Subcutaneous abdominal adipose tissue (tissue), 5 donors: ENCODE measurements around the gene CDC14A.
"Not testable (repeated sequence)": the region's sequence is repeated elsewhere in the genome, so short reads cannot be mapped to it uniquely, and the experiment has no call there.

ENCODE experiments used
- H3K27ac ChIP-seq: one replicate; pipeline ENCODE4 v1.7.0; 2013; ENCODE audit warnings: low read depth, mild to moderate bottlenecking, inconsistent platforms, low read length, moderate library complexity
- H3K27me3 ChIP-seq, 5 donors: one replicate each; pipeline ENCODE4 v1.7.0; 2013; ENCODE audit warnings: low read length in 5 of 5, inconsistent platforms in 1 of 5; ENCODE audit not compliant: control insufficient read depth in 5 of 5, insufficient read depth in 4 of 5
- H3K36me3 ChIP-seq, 5 donors: one replicate each; pipeline ENCODE4 v1.7.0; 2013; ENCODE audit warnings: low read length in 5 of 5; ENCODE audit not compliant: control insufficient read depth in 5 of 5, insufficient read depth in 5 of 5
- H3K4me1 ChIP-seq, 5 donors: one replicate each; pipeline ENCODE4 v1.7.0; 2013; ENCODE audit warnings: low read length in 5 of 5, mild to moderate bottlenecking in 3 of 5, moderate library complexity in 1 of 5; ENCODE audit not compliant: control insufficient read depth in 5 of 5, insufficient read depth in 5 of 5
- H3K4me3 ChIP-seq, 5 donors: one replicate each; pipeline ENCODE4 v1.7.0; 2013; ENCODE audit warnings: low read length in 5 of 5, low read depth in 1 of 5
- H3K9ac ChIP-seq, 5 donors: one replicate each; pipeline ENCODE4 v1.7.0; 2013; ENCODE audit warnings: low read length in 5 of 5, mild to moderate bottlenecking in 4 of 5, moderate library complexity in 3 of 5
- H3K9me3 ChIP-seq, 5 donors: one replicate each; pipeline ENCODE4 v1.7.0; 2013; ENCODE audit warnings: low read length in 5 of 5; ENCODE audit not compliant: control insufficient read depth in 5 of 5
- donor health status: healthy.
- donor health status: healthy.
- donor health status: healthy.
- donor health status: healthy.
- donor health status: healthy.

Gene CDC14A

GRCh38 chr1:100331146-100331545, 21.2 kb upstream of the CDC14A start:
- not testable (repeated sequence) for H3K27me3 ChIP-seq, H3K9me3 ChIP-seq, H3K27ac ChIP-seq, H3K36me3 ChIP-seq, H3K4me3 ChIP-seq, H3K9ac ChIP-seq, H3K4me1 ChIP-seq

DNA sequence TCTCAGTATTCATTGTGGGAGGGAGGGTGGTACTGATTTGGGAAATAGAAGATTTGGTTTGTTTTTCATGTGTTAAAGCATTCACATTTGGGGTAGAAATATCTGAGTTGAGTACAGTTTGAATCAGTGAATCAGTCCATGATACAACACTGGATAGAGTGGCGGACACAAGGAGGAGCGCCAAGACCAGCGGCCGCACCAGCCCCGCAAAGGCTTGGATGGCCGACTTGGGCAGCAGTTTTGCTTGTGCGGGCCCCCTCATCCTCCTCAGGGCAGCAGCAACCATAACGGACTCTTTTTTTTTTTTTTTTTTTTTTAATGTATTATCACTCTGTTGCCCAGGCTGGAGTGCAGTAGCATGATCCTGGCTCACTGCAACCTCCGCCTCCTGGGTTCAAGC, 20.0 kb upstream of the CDC14A start:
- H3K9me3 ChIP-seq = no peaks in the 10 kb centered on the region
- H3K36me3 ChIP-seq = no peaks in the 10 kb centered on the region
- no peak overlapping the region for H3K27ac ChIP-seq
- no peaks in the 10 kb centered on the region for H3K4me1 ChIP-seq
- no peak overlapping the region for H3K4me3 ChIP-seq
- H3K9ac ChIP-seq = no peak overlapping the region
- H3K27me3 ChIP-seq = no peaks in the 10 kb centered on the region

DNA sequence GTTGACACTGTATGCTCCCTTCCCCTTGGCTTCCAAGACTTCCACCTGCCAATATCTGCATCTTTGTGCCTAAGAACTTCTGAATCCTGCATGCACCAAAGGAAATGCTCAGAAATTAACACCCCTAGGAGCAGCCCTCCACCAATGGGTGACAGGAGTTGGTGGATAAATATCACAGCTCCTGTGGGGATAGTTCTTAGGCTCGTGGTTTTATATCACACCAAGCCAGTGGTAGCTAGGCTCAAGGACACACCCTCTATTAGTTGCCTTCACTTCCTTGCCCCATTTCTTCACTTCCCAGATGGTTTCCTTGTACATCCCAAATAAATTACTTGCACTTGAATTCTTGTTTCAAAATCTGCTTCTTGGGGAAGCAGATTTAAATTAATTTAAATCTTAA, 16.9 kb upstream of the CDC14A start:
- Histone ChIP-seq H3K36me3 (no peaks in the 10 kb centered on the region), H3K27me3 (no peaks in the 10 kb centered on the region), H3K4me3 (no peak overlapping the region), H3K9ac (no peak overlapping the region), H3K27ac (no peak overlapping the region), H3K9me3 (no peaks in the 10 kb centered on the region), H3K4me1 (no peaks in the 10 kb centered on the region)

DNA sequence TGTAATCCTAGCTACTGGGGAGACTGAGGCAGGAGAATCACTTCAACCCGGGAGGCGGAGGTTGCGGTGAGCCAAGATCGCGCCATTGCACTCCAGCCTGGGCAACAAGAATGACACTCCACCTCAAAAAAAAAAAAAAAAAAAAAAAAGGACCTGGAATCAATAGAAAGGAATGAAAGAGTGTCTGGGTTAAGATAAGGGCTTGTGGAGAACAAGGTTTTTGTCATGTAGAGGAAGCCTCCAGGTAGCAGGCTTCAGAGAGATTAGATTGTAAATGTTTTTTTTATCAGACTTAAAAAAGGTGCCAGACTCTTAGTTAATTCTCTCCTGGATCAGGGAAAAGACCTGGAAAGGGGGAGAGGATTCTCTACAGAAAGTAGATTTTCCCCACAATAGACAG, 14.4 kb upstream of the CDC14A start:
- not testable (repeated sequence) for H3K27me3 ChIP-seq, H3K4me3 ChIP-seq, H3K9ac ChIP-seq, H3K27ac ChIP-seq, H3K4me1 ChIP-seq, H3K36me3 ChIP-seq, H3K9me3 ChIP-seq

GRCh38 chr1:100339735-100340134, 12.6 kb upstream of the CDC14A start:
- not testable (repeated sequence) for H3K4me1 ChIP-seq, H3K27ac ChIP-seq, H3K9ac ChIP-seq, H3K4me3 ChIP-seq, H3K9me3 ChIP-seq, H3K36me3 ChIP-seq, H3K27me3 ChIP-seq

DNA sequence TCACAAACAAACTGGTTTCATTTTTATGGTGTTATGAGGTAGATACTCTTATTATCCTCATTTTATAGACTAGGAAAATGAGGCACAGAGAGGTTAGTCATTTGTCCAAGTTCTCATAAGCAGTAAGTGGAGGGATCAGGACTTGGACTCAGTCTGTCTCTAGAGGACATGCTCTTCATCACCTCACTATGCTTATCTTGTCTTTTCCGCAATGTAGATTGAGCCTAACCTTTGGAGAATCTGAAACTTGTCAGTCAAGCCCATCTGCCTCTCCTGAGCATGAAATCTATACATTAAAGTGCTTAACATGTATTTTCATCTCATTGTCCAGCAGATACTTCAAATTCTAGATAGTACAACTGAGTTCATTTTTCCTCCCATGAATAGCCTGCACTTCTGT, 11.8 kb upstream of the CDC14A start:
- no peaks in the 10 kb centered on the region for H3K9me3 ChIP-seq
- no peaks in the 10 kb centered on the region for H3K36me3 ChIP-seq
- no peaks in the 10 kb centered on the region for H3K27me3 ChIP-seq
- H3K4me3 ChIP-seq = no peak overlapping the region
- no peak overlapping the region for H3K27ac ChIP-seq
- no peak overlapping the region for H3K9ac ChIP-seq
- H3K4me1 ChIP-seq = peaks cover 0 to 5% (median 0%) of the 10 kb centered on the region in 5 donors

DNA sequence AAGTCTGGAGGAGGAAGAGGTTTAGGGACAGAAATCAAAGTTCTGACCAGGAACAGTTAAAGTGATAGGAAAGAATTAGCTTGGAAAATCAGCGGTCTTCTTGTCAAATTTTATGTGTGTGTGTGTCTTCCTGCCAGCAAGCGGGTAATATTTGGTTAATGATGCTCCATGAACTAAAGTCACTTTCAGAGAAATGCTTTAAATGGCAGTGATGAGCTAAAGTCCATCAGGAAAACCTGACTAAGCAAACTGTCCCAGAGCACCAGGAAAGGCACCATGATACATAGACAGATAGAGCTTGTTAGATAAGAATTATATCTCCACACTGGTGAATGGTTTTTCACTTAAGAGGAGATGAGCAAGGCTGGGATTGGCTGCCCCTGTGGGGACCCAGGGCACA, 10.0 kb upstream of the CDC14A start:
- H3K4me3 ChIP-seq = no peak overlapping the region
- no peaks in the 10 kb centered on the region for H3K9me3 ChIP-seq
- H3K36me3 ChIP-seq = no peaks in the 10 kb centered on the region
- no peak overlapping the region for H3K9ac ChIP-seq
- H3K4me1 ChIP-seq = peaks cover 0 to 5% (median 0%) of the 10 kb centered on the region in 5 donors
- no peaks in the 10 kb centered on the region for H3K27me3 ChIP-seq
- H3K27ac ChIP-seq = no peak overlapping the region

DNA sequence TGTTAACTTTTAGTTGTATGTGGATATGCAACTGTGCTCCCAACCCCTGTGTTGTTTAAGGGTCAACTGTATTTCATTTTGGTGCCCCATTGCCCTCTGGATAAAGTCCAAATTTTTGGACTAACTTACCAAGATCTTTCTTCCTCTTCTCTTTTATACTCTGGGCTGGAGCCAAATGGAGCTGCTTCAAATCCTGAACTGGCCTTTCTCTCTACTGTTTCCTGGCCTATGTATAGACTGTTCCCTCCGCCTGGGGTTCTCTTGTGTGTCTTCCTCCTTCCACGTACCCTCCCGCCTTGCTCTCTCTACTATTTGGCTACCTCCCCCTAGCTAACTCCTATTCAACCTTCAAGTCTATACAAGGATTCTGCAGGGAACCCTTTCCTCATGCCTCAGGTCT, 8.4 kb upstream of the CDC14A start:
- Histone ChIP-seq H3K9me3 (no peaks in the 10 kb centered on the region), H3K9ac (no peak overlapping the region), H3K4me1 (peaks cover 0 to 5% (median 0%) of the 10 kb centered on the region in 5 donors), H3K4me3 (no peak overlapping the region), H3K27me3 (no peaks in the 10 kb centered on the region), H3K36me3 (no peaks in the 10 kb centered on the region), H3K27ac (no peak overlapping the region)

DNA sequence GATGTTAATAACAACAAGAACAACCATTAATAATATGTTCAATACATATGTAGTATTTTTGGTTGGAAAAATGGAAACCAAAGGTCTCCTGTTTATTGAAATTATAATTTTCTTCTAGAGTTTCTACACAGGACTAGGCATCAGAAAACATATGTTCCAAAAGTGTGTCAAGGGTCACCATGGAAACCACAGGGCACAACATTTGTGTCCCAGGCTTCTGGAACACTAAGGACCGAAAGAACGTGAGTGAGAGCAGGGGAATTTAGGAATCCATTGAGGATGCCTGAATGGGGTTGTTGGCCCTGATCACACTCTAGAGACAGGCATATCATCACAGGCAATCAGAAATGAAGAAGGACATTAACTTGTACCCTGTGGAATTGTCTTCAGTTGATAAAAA, 7.5 kb upstream of the CDC14A start:
- no peaks in the 10 kb centered on the region for H3K9me3 ChIP-seq
- no peak overlapping the region for H3K9ac ChIP-seq
- no peak overlapping the region for H3K27ac ChIP-seq
- H3K4me3 ChIP-seq = no peak overlapping the region
- no peaks in the 10 kb centered on the region for H3K36me3 ChIP-seq
- H3K4me1 ChIP-seq = peaks cover 0 to 5% (median 0%) of the 10 kb centered on the region in 5 donors
- H3K27me3 ChIP-seq = no peaks in the 10 kb centered on the region

DNA sequence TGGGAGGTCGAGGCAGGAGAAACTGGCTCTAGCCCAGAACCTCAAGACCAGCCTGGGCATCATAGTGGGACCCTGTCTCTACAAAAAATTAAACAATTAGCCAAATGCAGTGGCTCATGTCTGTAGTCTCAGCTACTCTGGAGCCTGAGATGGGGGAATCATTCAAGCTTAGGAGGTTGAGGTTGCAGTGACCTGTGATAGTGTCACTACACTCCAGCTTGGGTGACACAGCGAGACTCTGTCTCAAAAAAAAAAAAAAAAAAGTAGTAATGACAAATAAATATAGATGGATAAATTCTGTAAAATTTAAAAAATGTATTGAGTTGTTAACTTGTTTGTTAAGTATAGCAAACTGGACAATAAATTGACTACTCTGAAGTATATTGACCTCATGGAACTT, 5.9 kb upstream of the CDC14A start:
- Histone ChIP-seq H3K27ac (no peak overlapping the region), H3K4me1 (peaks cover 0 to 12% (median 7%) of the 10 kb centered on the region in 5 donors), H3K4me3 (no peak overlapping the region), H3K9ac (no peak overlapping the region), H3K9me3 (no peaks in the 10 kb centered on the region), H3K27me3 (no peaks in the 10 kb centered on the region), H3K36me3 (no peaks in the 10 kb centered on the region)
